Progenitor cell of endocrine pancreas (in vitro differentiated cells): ENCODE data around the gene GPR22. TPM values are rescaled to one million over a fixed set of nuclear protein-coding genes. Genes with fewer than 3 reads are reported as not detected.

Experiments used
- DNase-seq: peaks from one replicate; pipeline ENCODE4 v3.0.0; 2021; ENCODE audit warnings: low spot score; ENCODE audit not compliant: unreplicated experiment
- H3K27ac Mint-ChIP-seq: 2 replicates; pipeline ENCODE4 v1.8.0; 2021; ENCODE audit warnings: mild to moderate bottlenecking, moderate library complexity, mixed read lengths
- H3K27me3 Mint-ChIP-seq: 2 replicates; pipeline ENCODE4 v1.8.0; 2021; ENCODE audit warnings: mixed read lengths
- H3K36me3 Mint-ChIP-seq: 2 replicates; pipeline ENCODE4 v1.8.0; 2022; ENCODE audit warnings: mixed read lengths; ENCODE audit not compliant: insufficient read depth
- H3K4me1 Mint-ChIP-seq: 2 replicates; pipeline ENCODE4 v1.8.0; 2021; ENCODE audit warnings: low read depth, mixed read lengths
- H3K4me3 Mint-ChIP-seq: 2 replicates; pipeline ENCODE4 v1.8.0; 2021; ENCODE audit warnings: low read depth, mild to moderate bottlenecking, moderate library complexity, mixed read lengths
- H3K9me3 Mint-ChIP-seq: 2 replicates; pipeline ENCODE4 v1.8.0; 2021; ENCODE audit warnings: low read depth, mixed read lengths
- CTCF ChIP-seq: fragments of 200-600 bp; sonication (generic); IDR thresholded peaks from one replicate; pipeline ENCODE4 v1.5.0; 2021; ENCODE audit warnings: antibody characterized with exemption, mild to moderate bottlenecking; ENCODE audit not compliant: unreplicated experiment
- total RNA-seq: library from RNA; stranded (reverse); gene quantifications from 2 replicates; pipeline ENCODE4 v1.2.1, GENCODE V29; 2021

Gene GPR22
- total RNA-seq, 1 donor from 2014 or later = not detected

DNA sequence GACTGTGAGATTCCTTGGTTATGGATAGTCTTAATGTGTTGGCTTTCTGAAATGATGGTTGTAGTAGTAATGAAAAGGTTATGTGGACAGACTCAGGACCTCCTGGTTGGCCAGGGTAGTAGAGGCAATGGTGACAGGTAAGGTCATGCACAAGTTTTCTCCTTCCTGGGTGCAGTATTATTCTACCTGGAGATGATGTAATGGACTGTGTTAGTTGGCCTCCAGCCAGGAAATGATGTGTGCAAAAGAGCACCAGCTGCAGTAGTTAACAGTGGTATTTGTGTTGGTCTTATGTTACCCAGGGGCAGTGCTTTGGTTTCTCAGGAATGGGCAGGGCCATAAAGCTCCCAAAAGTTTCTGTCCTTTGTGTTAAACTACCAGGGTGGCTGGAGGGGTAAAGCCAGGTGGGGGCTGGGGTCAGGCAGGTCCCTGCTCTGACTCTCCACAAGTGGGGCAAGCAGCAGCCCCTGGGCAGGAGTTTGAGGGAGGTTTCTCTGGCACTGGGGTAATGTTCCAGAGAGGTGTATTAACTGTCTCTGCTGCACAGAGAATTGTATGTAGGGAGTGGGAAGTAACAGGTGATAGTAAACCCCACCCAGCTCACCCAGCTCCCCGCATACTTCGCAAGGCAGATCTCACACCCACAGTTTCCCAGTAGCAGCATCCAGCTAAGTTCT is 36.3 kb downstream of the GPR22 start:
- Mint-ChIP-seq H3K4me1 (peaks cover 2% of the 10 kb centered on the region), H3K27me3 (no peaks in the 10 kb centered on the region), H3K36me3 (peaks cover 34% of the 10 kb centered on the region), H3K9me3 (peaks cover 23% of the 10 kb centered on the region), H3K4me3 (no peak overlapping the region), H3K27ac (no peak overlapping the region)
- DNase-seq = no peak
- no peak for TF ChIP-seq CTCF

GRCh38 chr7:107506674-107507339 is 37.0 kb downstream of the GPR22 start:
- H3K27ac Mint-ChIP-seq = no peak overlapping the region
- H3K4me1 Mint-ChIP-seq = peaks cover 2% of the 10 kb centered on the region
- no peak overlapping the region for H3K4me3 Mint-ChIP-seq
- no peaks in the 10 kb centered on the region for H3K27me3 Mint-ChIP-seq
- TF ChIP-seq CTCF = no peak
- H3K36me3 Mint-ChIP-seq = peaks cover 35% of the 10 kb centered on the region
- peaks cover 24% of the 10 kb centered on the region for H3K9me3 Mint-ChIP-seq
- no peak for DNase-seq

Other genes with a start within 250 kb of the GPR22 start
- 49.0 and 49.5 TPM in 2 replicates for gene COG5, start 93.9 kb downstream of the GPR22 start, total RNA-seq
- gene DUS4L, start 93.9 kb downstream of the GPR22 start, total RNA-seq = 11.4 and 16.8 TPM in 2 replicates
- gene BCAP29, start 110.2 kb downstream of the GPR22 start, total RNA-seq = 34.9 and 38.5 TPM in 2 replicates
- 0.42 and 0.43 TPM in 2 replicates for gene SLC26A4, start 190.8 kb downstream of the GPR22 start, total RNA-seq